Endothelial cell of umbilical vein (primary cell): Measurements from ENCODE around the gene SLC41A3. TPM values are rescaled to one million over a fixed set of nuclear protein-coding genes. Genes with fewer than 3 reads are reported as not detected.

ENCODE experiments used
- BruUV-seq: library from RNA; stranded (reverse); fragments of 400-500 nt; replicated peaks from 2 replicates; lab custom pipeline; 2021; lab: Mats Ljungman, UMichigan
- CTCF ChIA-PET: fragments of 300-600, 350-600 bp; sonication (Branson Sonifier 250); formaldehyde crosslinking; loops from one replicate; lab custom pipeline; 2021; ENCODE audit warnings: antibody characterized with exemption, inconsistent platforms; lab: Charles Lee
- POLR2A ChIA-PET: fragments of 300-600, 350-600 bp; sonication (Branson Sonifier 250); formaldehyde crosslinking; loops from one replicate; lab custom pipeline; 2021; ENCODE audit warnings: antibody characterized with exemption, inconsistent platforms; lab: Charles Lee
- DNase-seq: peaks from one replicate; pipeline ENCODE4 v3.0.0-alpha.2; 2011; ENCODE audit warnings: low read depth, low spot score
- FAIRE-seq: peaks from 2 replicates; lab custom pipeline; 2011; peaks lifted over from hg19 to GRCh38; lab: Jason Lieb, UNC
- H2AFZ ChIP-seq: 2 replicates; pipeline ENCODE4 v1.6.0; 2012; ENCODE audit warnings: low read depth, low read length, control low read depth, inconsistent platforms
- H3K27ac ChIP-seq: 2 replicates; pipeline ENCODE4 v1.5.1; 2011; ENCODE audit warnings: low read depth, mild to moderate bottlenecking, control low read depth, low read length, moderate library complexity; ENCODE audit not compliant: insufficient read depth
- H3K27me3 ChIP-seq, 2 experiments: 2 replicates each; pipeline versions ENCODE4 v1.6.0 to v1.6.1; 2011; ENCODE audit warnings: low read length in 2 of 2, mixed read lengths in 1 of 2; ENCODE audit not compliant: control insufficient read depth in 2 of 2, insufficient read depth in 2 of 2
- H3K36me3 ChIP-seq, 2 experiments: 2 replicates in 1 of 2; 3 replicates in 1 of 2; pipeline ENCODE4 v1.5.1; 2011; ENCODE audit warnings: low read length in 2 of 2, mild to moderate bottlenecking in 1 of 2, moderate library complexity in 1 of 2; ENCODE audit not compliant: control insufficient read depth in 2 of 2, insufficient read depth in 2 of 2; ENCODE audit errors: extremely low read depth in 1 of 2
- H3K4me1 ChIP-seq: 3 replicates; pipeline ENCODE4 v1.5.1; 2011; ENCODE audit warnings: mild to moderate bottlenecking, low read length; ENCODE audit not compliant: control insufficient read depth, insufficient read depth; ENCODE audit errors: extremely low read depth
- H3K4me2 ChIP-seq: 2 replicates; pipeline ENCODE4 v1.6.1; 2011; ENCODE audit warnings: low read length, control low read depth, mixed read lengths; ENCODE audit not compliant: insufficient read depth
- H3K4me3 ChIP-seq, 3 experiments: fragments of 200-600 bp in 1 of 3; sonication (generic), shearing (Covaris generic) in 1 of 3; replicated peaks in 1 of 3; 2 replicates each; pipeline ENCODE4 v1.5.1; 2011 to 2016; ENCODE audit warnings: control low read depth in 3 of 3, low read length in 3 of 3, mild to moderate bottlenecking in 2 of 3, inconsistent platforms in 1 of 3, low read depth in 1 of 3, moderate library complexity in 1 of 3; ENCODE audit not compliant: insufficient read depth in 1 of 3
- H3K79me2 ChIP-seq: 2 replicates; pipeline ENCODE4 v1.6.0; 2012; ENCODE audit warnings: low read length, inconsistent platforms; ENCODE audit not compliant: control insufficient read depth, insufficient read depth
- H3K9ac ChIP-seq: replicated peaks from 2 replicates; pipeline ENCODE3; 2011; ENCODE audit warnings: low read length, control low read depth; ENCODE audit not compliant: insufficient read depth; ENCODE audit errors: extremely low read depth
- H3K9me1 ChIP-seq: replicated peaks from 3 replicates; pipeline ENCODE4 v1.6.0; 2011; ENCODE audit warnings: mild to moderate bottlenecking, low read length; ENCODE audit not compliant: control insufficient read depth, insufficient read depth; ENCODE audit errors: extremely low read depth
- H3K9me3 ChIP-seq: replicated peaks from 2 replicates; pipeline ENCODE4 v1.5.1; 2012; ENCODE audit warnings: low read length, inconsistent platforms; ENCODE audit not compliant: control insufficient read depth, insufficient read depth
- H4K20me1 ChIP-seq: replicated peaks from 2 replicates; pipeline ENCODE3; 2011; ENCODE audit warnings: mild to moderate bottlenecking, low read length; ENCODE audit not compliant: control insufficient read depth, insufficient read depth; ENCODE audit errors: extremely low read depth
- EZH2 ChIP-seq: IDR thresholded peaks from 2 replicates; pipeline ENCODE4 v1.6.1; 2012; ENCODE audit warnings: borderline replicate concordance, low read depth, mild to moderate bottlenecking, moderate library complexity, low read length, inconsistent platforms; ENCODE audit not compliant: severe bottlenecking
- FOS ChIP-seq: IDR thresholded peaks from 2 replicates; pipeline ENCODE4 v1.6.1; 2011; ENCODE audit warnings: mild to moderate bottlenecking, low read length, moderate library complexity, borderline replicate concordance; ENCODE audit not compliant: insufficient read depth
- GATA2 ChIP-seq: IDR thresholded peaks from 2 replicates; pipeline ENCODE4 v1.7.0; 2011; ENCODE audit warnings: low read depth, mild to moderate bottlenecking, moderate library complexity, mixed read lengths, low read length; ENCODE audit not compliant: insufficient read length, insufficient read depth
- JUN ChIP-seq: IDR thresholded peaks from 2 replicates; pipeline ENCODE4 v1.6.1; 2011; ENCODE audit warnings: borderline replicate concordance, low read depth; ENCODE audit not compliant: insufficient read length, insufficient read depth
- dilution Hi-C: fragments of 300-500 bp; cut with MboI; formaldehyde crosslinking; loops from one replicate; pipeline ENCODE4 v1.15.0; 2019; ENCODE audit warnings: low sequenced_read_pairs; ENCODE audit not compliant: extremely low pct_ligation_motif_present
- intact Hi-C: fragments of 100-400 bp; cut with micrococcal nuclease; formaldehyde crosslinking; loops from one replicate; pipeline ENCODE4 v1.10.0; 2022
- polyA plus RNA-seq, 4 experiments: library from polyadenylated mRNA; depleted of rRNA in 3 of 4; stranded (reverse) in 3 of 4; unstranded in 1 of 4; fragments of >200 nt; gene quantifications; 2 replicates each; pipeline versions ENCODE4 v1.2.1 to v1.2.3, GENCODE V29; 2011 to 2012; ENCODE audit warnings: missing spikeins in 1 of 4
- total RNA-seq: library from RNA; stranded (reverse); gene quantifications from 2 replicates; pipeline ENCODE4 v1.2.3, GENCODE V29; 2021
- TF ChIP-seq, protein P1 (sequence below): IDR thresholded peaks from 2 replicates; pipeline ENCODE4 v1.6.1; 2011; ENCODE audit not compliant: insufficient read depth, insufficient read length
- TF ChIP-seq, protein P2 (sequence below), 2 donors: IDR thresholded peaks; 1 replicate in 1 of 2; 2 replicates in 1 of 2; pipeline ENCODE4 v1.5.1; 2011; ENCODE audit warnings: low read length in 2 of 2, mild to moderate bottlenecking in 2 of 2, moderate library complexity in 2 of 2, control low read depth in 1 of 2, inconsistent platforms in 1 of 2, low read depth in 1 of 2; ENCODE audit not compliant: insufficient read depth in 1 of 2; ENCODE audit errors: extremely low read depth in 1 of 2

The SLC41A3 gene
- total and polyA plus RNA-seq, 2 donors (not counting 3 experiments of a cell fraction or from before 2014, with no cell fraction given), result 52.5 to 118 TPM

- Histone ChIP-seq H3K9ac (no peak overlapping the region), H3K27ac (no peak overlapping the region), H3K79me2 (no peaks in the 10 kb centered on the region), H3K27me3 (no peaks in the 10 kb centered on the region), H3K4me3 (no peak overlapping the region), H3K9me3 (no peaks in the 10 kb centered on the region), H2AFZ (no peak overlapping the region), H3K9me1 (no peaks in the 10 kb centered on the region), H4K20me1 (no peaks in the 10 kb centered on the region), H3K36me3 (no peaks in the 10 kb centered on the region), H3K4me2 (no peak overlapping the region), H3K4me1 (no peaks in the 10 kb centered on the region)
- CTCF ChIA-PET, result no interaction called here
- no peak for DNase-seq
- no TSS peak for BruUV-seq
- intact Hi-C loops (no loop called here), dilution Hi-C loops (no loop called here)
- POLR2A ChIA-PET, result no interaction called here
- FAIRE-seq, result no peak
- TF ChIP-seq EZH2 (no peak), GATA2 (no peak), JUN (no peak), FOS (no peak)
- TF ChIP-seq, protein P1, sequence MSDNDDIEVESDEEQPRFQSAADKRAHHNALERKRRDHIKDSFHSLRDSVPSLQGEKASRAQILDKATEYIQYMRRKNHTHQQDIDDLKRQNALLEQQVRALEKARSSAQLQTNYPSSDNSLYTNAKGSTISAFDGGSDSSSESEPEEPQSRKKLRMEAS, result no peak
- TF ChIP-seq, protein P2, sequence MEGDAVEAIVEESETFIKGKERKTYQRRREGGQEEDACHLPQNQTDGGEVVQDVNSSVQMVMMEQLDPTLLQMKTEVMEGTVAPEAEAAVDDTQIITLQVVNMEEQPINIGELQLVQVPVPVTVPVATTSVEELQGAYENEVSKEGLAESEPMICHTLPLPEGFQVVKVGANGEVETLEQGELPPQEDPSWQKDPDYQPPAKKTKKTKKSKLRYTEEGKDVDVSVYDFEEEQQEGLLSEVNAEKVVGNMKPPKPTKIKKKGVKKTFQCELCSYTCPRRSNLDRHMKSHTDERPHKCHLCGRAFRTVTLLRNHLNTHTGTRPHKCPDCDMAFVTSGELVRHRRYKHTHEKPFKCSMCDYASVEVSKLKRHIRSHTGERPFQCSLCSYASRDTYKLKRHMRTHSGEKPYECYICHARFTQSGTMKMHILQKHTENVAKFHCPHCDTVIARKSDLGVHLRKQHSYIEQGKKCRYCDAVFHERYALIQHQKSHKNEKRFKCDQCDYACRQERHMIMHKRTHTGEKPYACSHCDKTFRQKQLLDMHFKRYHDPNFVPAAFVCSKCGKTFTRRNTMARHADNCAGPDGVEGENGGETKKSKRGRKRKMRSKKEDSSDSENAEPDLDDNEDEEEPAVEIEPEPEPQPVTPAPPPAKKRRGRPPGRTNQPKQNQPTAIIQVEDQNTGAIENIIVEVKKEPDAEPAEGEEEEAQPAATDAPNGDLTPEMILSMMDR (IDR thresholded peaks at IDR 0.05; ENCODE audit: extremely low read depth in 1 of 2, insufficient read depth in 1 of 2, low read depth in 1 of 2, low read length in 2 of 2), result no peak
Measured at GRCh38 chr3:126058666-126059065, 25.3 kb downstream of the SLC41A3 start.
